CD4-positive, CD25-positive, alpha-beta regulatory T cell (primary cell): Measurements from ENCODE around the gene GALNT10. TPM values are rescaled to one million over a fixed set of nuclear protein-coding genes. Genes with fewer than 3 reads are reported as not detected.

Experiments used
- ATAC-seq, 2 donors: fragments of 150-1000 bp; cut with Tn5 transposase; one replicate each; pipeline ENCODE4 v1.10.0; 2021; ENCODE audit warnings: low read depth in 2 of 2, moderate number of reproducible peaks in 2 of 2, moderate library complexity in 1 of 2
- DNase-seq, 3 donors: peaks; one replicate each; pipeline versions ENCODE4 v3.0.0 to v3.0.0-alpha.2; 2012 to 2022; ENCODE audit warnings: mixed read lengths in 1 of 3
- H3K27ac ChIP-seq: one replicate; pipeline ENCODE4 v1.7.0; 2013; ENCODE audit warnings: mild to moderate bottlenecking, low read length; ENCODE audit not compliant: insufficient read depth, poor library complexity, severe bottlenecking
- H3K27me3 ChIP-seq: one replicate; pipeline ENCODE4 v1.7.0; 2013; ENCODE audit warnings: low read length; ENCODE audit not compliant: control insufficient read depth, insufficient read depth
- H3K36me3 ChIP-seq: one replicate; pipeline ENCODE4 v1.7.0; 2013; ENCODE audit warnings: mild to moderate bottlenecking, low read length, moderate library complexity; ENCODE audit not compliant: control insufficient read depth, insufficient read depth
- H3K4me1 ChIP-seq: 2 replicates; pipeline ENCODE4 v1.7.0; 2013; ENCODE audit warnings: mild to moderate bottlenecking, low read length; ENCODE audit not compliant: insufficient read depth, control insufficient read depth, poor library complexity, severe bottlenecking
- H3K4me3 ChIP-seq: one replicate; pipeline ENCODE4 v1.7.0; 2013; ENCODE audit warnings: low read depth, mild to moderate bottlenecking, low read length, moderate library complexity
- H3K9me3 ChIP-seq, 2 experiments: 1 replicate in 1 of 2; 2 replicates in 1 of 2; pipeline ENCODE4 v1.7.0; 2013; ENCODE audit warnings: low read length in 2 of 2, mild to moderate bottlenecking in 1 of 2, moderate library complexity in 1 of 2; ENCODE audit not compliant: control insufficient read depth in 2 of 2
- H3K27ac Mint-ChIP-seq, 3 donors: one replicate each; pipeline ENCODE4 v1.8.0; 2020 to 2022; ENCODE audit warnings: mild to moderate bottlenecking in 3 of 3, mixed read lengths in 3 of 3, moderate library complexity in 2 of 3
- H3K27me3 Mint-ChIP-seq: one replicate; pipeline ENCODE4 v1.8.0; 2022; ENCODE audit warnings: mild to moderate bottlenecking, mixed read lengths
- H3K36me3 Mint-ChIP-seq: one replicate; pipeline ENCODE4 v1.8.0; 2020; ENCODE audit warnings: mixed read lengths
- H3K4me1 Mint-ChIP-seq, 4 donors: one replicate each; pipeline ENCODE4 v1.8.0; 2020 to 2022; ENCODE audit warnings: mixed read lengths in 4 of 4, mild to moderate bottlenecking in 1 of 4
- H3K4me3 Mint-ChIP-seq, 4 donors: one replicate each; pipeline ENCODE4 v1.8.0; 2020 to 2022; ENCODE audit warnings: mild to moderate bottlenecking in 4 of 4, mixed read lengths in 4 of 4, moderate library complexity in 3 of 4
- H3K9me3 Mint-ChIP-seq, 7 donors: one replicate each; pipeline ENCODE4 v1.8.0; 2020 to 2022; ENCODE audit warnings: mixed read lengths in 7 of 7, mild to moderate bottlenecking in 3 of 7, moderate library complexity in 2 of 7
- polyA plus RNA-seq, 4 donors: library from polyadenylated mRNA; unstranded; fragments of 300-500 nt; fragmentation: Illumina TruSeq; gene quantifications; one replicate each; pipeline ENCODE4 v1.2.3, GENCODE V29; 2021
- total RNA-seq: library from RNA; stranded (reverse); gene quantifications from one replicate; pipeline ENCODE4 v1.2.3, GENCODE V29; 2022

The GALNT10 gene
- total and polyA plus RNA-seq, 5 donors from 2014 or later = 8.4 to 43.4 (median 15.9) TPM

- Histone ChIP-seq H3K27ac (no peak overlapping the region), H3K4me1 (peaks cover 4% of the 10 kb centered on the region), H3K36me3 (peaks cover 6% of the 10 kb centered on the region), H3K9me3 (peaks cover 8 to 9% of the 10 kb centered on the region in 2 experiments), H3K4me3 (no peak overlapping the region), H3K27me3 (no peaks in the 10 kb centered on the region)
- H3K4me1 Mint-ChIP-seq = peaks cover 3 to 32% (median 20%) of the 10 kb centered on the region in 4 donors
- no peak for ATAC-seq
- peaks cover 36% of the 10 kb centered on the region for H3K36me3 Mint-ChIP-seq
- DNase-seq = no peak
- no peak overlapping the region for H3K27ac Mint-ChIP-seq
- peak overlapping the region in 1 of 4 donors; percentile 21 for H3K4me3 Mint-ChIP-seq
- no peaks in the 10 kb centered on the region for H3K27me3 Mint-ChIP-seq
- H3K9me3 Mint-ChIP-seq = peaks cover 0 to 16% (median 2%) of the 10 kb centered on the region in 7 donors
Measured at GRCh38 chr5:154227090-154227489, 36.6 kb downstream of the GALNT10 start.

- no peaks in the 10 kb centered on the region for H3K27me3 Mint-ChIP-seq
- H3K27ac Mint-ChIP-seq = peak overlapping the region in 1 of 3 donors; percentile 23
- ATAC-seq = no peak
- H3K36me3 ChIP-seq = peaks cover 6% of the 10 kb centered on the region
- no peak overlapping the region for H3K27ac ChIP-seq
- H3K27me3 ChIP-seq = no peaks in the 10 kb centered on the region
- H3K4me1 ChIP-seq = no peaks in the 10 kb centered on the region
- H3K4me1 Mint-ChIP-seq = peaks cover 4 to 26% (median 20%) of the 10 kb centered on the region in 4 donors
- H3K4me3 Mint-ChIP-seq = no peak overlapping the region
- peaks cover 36% of the 10 kb centered on the region for H3K36me3 Mint-ChIP-seq
- peaks cover 0 to 16% (median 2%) of the 10 kb centered on the region in 7 donors for H3K9me3 Mint-ChIP-seq
- H3K9me3 ChIP-seq = peaks cover 8 to 9% of the 10 kb centered on the region in 2 experiments
- H3K4me3 ChIP-seq = no peak overlapping the region
- peak in 1 of 3 donors; percentile 25 for DNase-seq
Measured at GRCh38 chr5:154228696-154229095, 38.2 kb downstream of the GALNT10 start.

GRCh38 chr5:154230526-154230925 is 40.0 kb downstream of the GALNT10 start:
- H3K9me3 ChIP-seq = peaks cover 8 to 9% of the 10 kb centered on the region in 2 experiments
- ATAC-seq (no peak), DNase-seq (no peak)
- H3K27ac Mint-ChIP-seq = no peak overlapping the region
- H3K27me3 ChIP-seq = no peaks in the 10 kb centered on the region
- no peak overlapping the region for H3K4me3 Mint-ChIP-seq
- H3K4me1 Mint-ChIP-seq = peaks cover 5 to 26% (median 21%) of the 10 kb centered on the region in 4 donors
- peaks cover 36% of the 10 kb centered on the region for H3K36me3 Mint-ChIP-seq
- H3K27me3 Mint-ChIP-seq = no peaks in the 10 kb centered on the region
- no peak overlapping the region for H3K27ac ChIP-seq
- peaks cover 0 to 16% (median 2%) of the 10 kb centered on the region in 7 donors for H3K9me3 Mint-ChIP-seq
- H3K36me3 ChIP-seq = peaks cover 4% of the 10 kb centered on the region
- no peaks in the 10 kb centered on the region for H3K4me1 ChIP-seq
- no peak overlapping the region for H3K4me3 ChIP-seq

DNA sequence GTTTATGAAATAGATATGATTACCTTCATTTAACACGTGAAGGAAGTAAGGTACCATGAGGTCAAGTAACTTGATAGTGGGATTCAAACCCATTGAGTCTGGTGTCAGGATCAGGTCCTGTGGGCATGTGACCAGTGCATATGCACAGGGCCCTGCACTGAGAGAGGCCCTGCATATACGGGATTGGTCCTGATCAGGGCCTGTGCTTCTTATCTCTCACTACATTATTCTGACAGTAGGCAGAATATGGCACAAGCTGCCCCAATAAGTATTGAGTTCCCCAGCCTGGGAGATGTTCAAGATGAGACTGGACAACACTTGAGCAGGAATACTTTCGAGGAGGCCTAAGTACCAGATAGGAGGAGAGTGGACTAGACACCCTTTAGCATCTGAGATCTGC is 44.0 kb downstream of the GALNT10 start:
- H3K27me3 ChIP-seq = no peaks in the 10 kb centered on the region
- no peak for ATAC-seq
- H3K27ac Mint-ChIP-seq = peak overlapping the region in 1 of 3 donors; percentile 11
- H3K36me3 ChIP-seq = no peaks in the 10 kb centered on the region
- H3K9me3 Mint-ChIP-seq = no peaks in the 10 kb centered on the region
- H3K27ac ChIP-seq = no peak overlapping the region
- no peak for DNase-seq
- no peak overlapping the region for H3K4me3 Mint-ChIP-seq
- no peaks in the 10 kb centered on the region for H3K9me3 ChIP-seq
- no peaks in the 10 kb centered on the region for H3K27me3 Mint-ChIP-seq
- H3K4me1 Mint-ChIP-seq = peaks cover 19 to 25% (median 21%) of the 10 kb centered on the region in 4 donors
- no peaks in the 10 kb centered on the region for H3K4me1 ChIP-seq
- no peak overlapping the region for H3K4me3 ChIP-seq
- H3K36me3 Mint-ChIP-seq = peaks cover 5% of the 10 kb centered on the region

- no peaks in the 10 kb centered on the region for H3K36me3 Mint-ChIP-seq
- no peak overlapping the region for H3K4me3 Mint-ChIP-seq
- no peak overlapping the region for H3K27ac Mint-ChIP-seq
- Histone ChIP-seq H3K4me1 (no peaks in the 10 kb centered on the region), H3K27ac (no peak overlapping the region), H3K36me3 (no peaks in the 10 kb centered on the region), H3K9me3 (no peaks in the 10 kb centered on the region), H3K27me3 (no peaks in the 10 kb centered on the region), H3K4me3 (no peak overlapping the region)
- H3K4me1 Mint-ChIP-seq = peaks cover 19 to 26% (median 21%) of the 10 kb centered on the region in 4 donors
- ATAC-seq = no peak
- H3K9me3 Mint-ChIP-seq = no peaks in the 10 kb centered on the region
- no peak for DNase-seq
- no peaks in the 10 kb centered on the region for H3K27me3 Mint-ChIP-seq
Measured at GRCh38 chr5:154236011-154236410, 45.5 kb downstream of the GALNT10 start.

DNA sequence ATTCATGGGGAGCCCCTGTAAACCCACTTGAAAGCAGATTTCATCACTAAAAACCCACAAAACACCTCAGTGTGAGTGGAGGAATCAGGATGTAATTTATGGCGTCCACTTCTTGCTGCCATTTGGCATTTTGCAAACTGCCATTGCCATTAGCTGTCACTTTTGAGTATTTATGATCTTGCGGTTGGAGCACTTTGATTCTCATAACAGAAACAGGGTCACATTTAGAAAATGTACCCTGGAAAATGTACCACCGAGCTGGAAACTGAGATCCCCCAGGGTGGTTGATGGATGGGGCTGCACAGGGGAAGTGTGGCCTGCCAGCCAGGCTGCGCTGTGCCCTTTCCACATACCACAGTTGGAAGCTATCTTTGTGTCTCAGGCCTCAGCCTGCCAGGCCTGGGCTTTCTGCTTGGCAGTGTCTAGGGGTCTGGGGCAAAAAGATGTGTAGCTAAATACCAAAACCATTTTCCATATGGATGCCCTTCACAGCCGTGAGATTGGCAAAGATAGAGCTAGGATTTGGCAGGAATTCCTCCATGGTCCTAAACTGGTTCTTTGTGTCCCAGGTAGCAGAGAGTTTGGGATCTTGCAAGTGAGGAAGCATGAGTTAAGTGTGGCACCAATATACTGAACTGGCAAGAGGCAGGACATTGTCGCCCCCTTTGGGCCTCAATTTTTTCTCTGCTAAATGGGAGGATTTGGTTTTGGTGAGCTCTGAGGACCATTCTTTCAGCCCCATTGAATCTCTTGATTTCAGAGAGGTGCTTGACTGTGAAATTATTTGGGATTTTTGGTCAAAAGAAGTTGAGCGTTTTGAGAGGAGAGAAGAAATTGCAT is 46.2 kb downstream of the GALNT10 start:
- H3K4me1 ChIP-seq = no peaks in the 10 kb centered on the region
- no peak overlapping the region for H3K4me3 ChIP-seq
- H3K9me3 ChIP-seq = no peaks in the 10 kb centered on the region
- H3K27me3 ChIP-seq = no peaks in the 10 kb centered on the region
- Mint-ChIP-seq H3K4me1 (peaks cover 19 to 30% (median 21%) of the 10 kb centered on the region in 4 donors), H3K9me3 (no peaks in the 10 kb centered on the region), H3K27ac (peak overlapping the region in 2 of 3 donors; percentile 45 to 56), H3K27me3 (no peaks in the 10 kb centered on the region), H3K36me3 (no peaks in the 10 kb centered on the region), H3K4me3 (no peak overlapping the region)
- no peaks in the 10 kb centered on the region for H3K36me3 ChIP-seq
- H3K27ac ChIP-seq = no peak overlapping the region
- DNase-seq (peak in 1 of 3 donors; percentile 22), ATAC-seq (no peak)

- Mint-ChIP-seq H3K4me1 (peaks cover 16 to 29% (median 17%) of the 10 kb centered on the region in 4 donors), H3K27ac (peak overlapping the region in 2 of 3 donors; percentile 12 to 53), H3K27me3 (no peaks in the 10 kb centered on the region), H3K36me3 (no peaks in the 10 kb centered on the region), H3K4me3 (no peak overlapping the region), H3K9me3 (no peaks in the 10 kb centered on the region)
- Histone ChIP-seq H3K27me3 (no peaks in the 10 kb centered on the region), H3K4me1 (no peaks in the 10 kb centered on the region), H3K27ac (no peak overlapping the region), H3K36me3 (no peaks in the 10 kb centered on the region), H3K4me3 (no peak overlapping the region), H3K9me3 (no peaks in the 10 kb centered on the region)
- no peak for DNase-seq
- no peak for ATAC-seq
Measured at GRCh38 chr5:154237376-154237743, 46.8 kb downstream of the GALNT10 start.

DNA sequence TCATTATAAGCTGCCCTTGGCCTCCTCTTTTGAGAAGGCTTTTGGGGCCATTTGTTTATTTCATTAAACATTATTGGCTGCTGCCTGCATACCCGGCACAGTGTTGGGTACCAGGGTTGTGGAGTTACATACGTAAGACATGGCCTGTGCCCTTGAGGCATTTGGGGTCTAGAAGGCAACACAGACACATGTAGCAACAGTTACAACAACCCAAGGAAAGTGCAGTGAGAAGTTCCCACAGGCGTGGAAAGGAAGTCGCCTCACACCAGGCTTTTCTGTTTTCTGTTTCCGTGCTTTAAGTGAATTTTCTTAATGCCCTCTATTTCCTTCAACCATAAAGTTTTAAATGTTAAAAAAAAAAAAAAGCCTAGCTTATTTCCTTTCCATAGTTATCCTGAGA is 47.4 kb downstream of the GALNT10 start:
- Histone ChIP-seq H3K9me3 (no peaks in the 10 kb centered on the region), H3K36me3 (no peaks in the 10 kb centered on the region), H3K27me3 (no peaks in the 10 kb centered on the region), H3K4me3 (no peak overlapping the region), H3K4me1 (no peaks in the 10 kb centered on the region), H3K27ac (no peak overlapping the region)
- H3K4me1 Mint-ChIP-seq = peaks cover 15 to 34% (median 21%) of the 10 kb centered on the region in 4 donors
- no peaks in the 10 kb centered on the region for H3K27me3 Mint-ChIP-seq
- no peaks in the 10 kb centered on the region for H3K9me3 Mint-ChIP-seq
- no peaks in the 10 kb centered on the region for H3K36me3 Mint-ChIP-seq
- DNase-seq = no peak
- H3K4me3 Mint-ChIP-seq = no peak overlapping the region
- H3K27ac Mint-ChIP-seq = peak overlapping the region in 1 of 3 donors; percentile 53
- ATAC-seq = no peak
